HG03439 (cell line): ENCODE measurements around the gene MED8.

Experiments
- ATAC-seq: cut with Tn5 transposase; IDR thresholded peaks from one replicate; pipeline ENCODE4 v1.9.1; 2021; ENCODE audit warnings: mild to moderate bottlenecking, moderate library complexity; ENCODE audit not compliant: unreplicated experiment

Gene MED8

GRCh38 chr1:43389326-43390313, at the start of gene MED8, which contains the start of gene SZT2:
TSS of gene MED8 (minus strand) at chr1:43389800. CDS start at chr1:43389764, 36 bp downstream.
TSS of gene SZT2 (plus strand) at chr1:43389899. CDS start at chr1:43389969, 70 bp downstream.
- peak; percentile 91 for ATAC-seq

GRCh38 chr1:43438953-43439581, 49.5 kb upstream of the MED8 start:
- no peak for ATAC-seq

- no peak for ATAC-seq
Observed at GRCh38 chr1:43438576-43438952, 49.0 kb upstream of the MED8 start.

GRCh38 chr1:43438006-43438405, 48.4 kb upstream of the MED8 start:
- no peak for ATAC-seq

- no peak for ATAC-seq
Observed at GRCh38 chr1:43437031-43437973, 47.7 kb upstream of the MED8 start.

GRCh38 chr1:43436371-43436770, 46.8 kb upstream of the MED8 start:
- ATAC-seq: no peak

GRCh38 chr1:43435146-43436145, 45.8 kb upstream of the MED8 start:
- ATAC-seq: no peak

- ATAC-seq: no peak
Observed at GRCh38 chr1:43434256-43434655, 44.7 kb upstream of the MED8 start.

- ATAC-seq: no peak
Observed at GRCh38 chr1:43432907-43433306, 43.3 kb upstream of the MED8 start.

GRCh38 chr1:43432171-43432860, 42.7 kb upstream of the MED8 start:
- no peak for ATAC-seq

- no peak for ATAC-seq
Observed at GRCh38 chr1:43431676-43432075, 42.1 kb upstream of the MED8 start.

GRCh38 chr1:43430831-43431230, 41.2 kb upstream of the MED8 start:
- ATAC-seq: no peak

- ATAC-seq: no peak
Observed at GRCh38 chr1:43427941-43428340, 38.3 kb upstream of the MED8 start.

GRCh38 chr1:43427524-43427923, 37.9 kb upstream of the MED8 start:
- no peak for ATAC-seq

- ATAC-seq: no peak
Observed at GRCh38 chr1:43426221-43426620, 36.6 kb upstream of the MED8 start.

GRCh38 chr1:43425045-43425444, 35.4 kb upstream of the MED8 start:
- no peak for ATAC-seq

- ATAC-seq: no peak
Observed at GRCh38 chr1:43423672-43424550, 34.3 kb upstream of the MED8 start.

GRCh38 chr1:43422995-43423671, 33.5 kb upstream of the MED8 start:
- ATAC-seq: no peak
